Measurements from ENCODE around the gene RRN3. TPM values are rescaled to one million over a fixed set of nuclear protein-coding genes. Genes with fewer than 3 reads are reported as not detected.
A peak's percentile ranks its signal among the peaks of the same experiment; 100 is the strongest.
"Not testable (repeated sequence)": the region's sequence is repeated elsewhere in the genome, so short reads cannot be mapped to it uniquely, and the experiment has no call there.

RRN3 gene
- total and polyA plus RNA-seq, 5 donors from 2014 or later = 21.6 to 31.3 (median 28.0) TPM

GRCh38 chr16:15031586-15031985, 62.5 kb downstream of the RRN3 start:
- DNase-seq (no peak), ATAC-seq (ENCODE audit: low read depth in 2 of 2) (no peak)
- H3K27ac Mint-ChIP-seq = peak overlapping the region in 2 of 3 donors; percentile 20 to 48
- H3K4me1 Mint-ChIP-seq = peaks cover 0 to 18% (median 1%) of the 10 kb centered on the region in 4 donors
- H3K9me3 ChIP-seq (ENCODE audit: control insufficient read depth in 2 of 2, low read length in 2 of 2) = no peaks in the 10 kb centered on the region
- no peaks in the 10 kb centered on the region for H3K27me3 ChIP-seq (ENCODE audit: control insufficient read depth, insufficient read depth, low read length)
- H3K4me3 ChIP-seq (ENCODE audit: low read depth, low read length) = no peak overlapping the region
- H3K27me3 Mint-ChIP-seq = no peaks in the 10 kb centered on the region
- no peaks in the 10 kb centered on the region for H3K4me1 ChIP-seq (ENCODE audit: control insufficient read depth, insufficient read depth, low read length, poor library complexity, severe bottlenecking)
- peaks cover 59% of the 10 kb centered on the region for H3K36me3 ChIP-seq (ENCODE audit: control insufficient read depth, insufficient read depth, low read length)
- H3K27ac ChIP-seq (ENCODE audit: insufficient read depth, low read length, poor library complexity, severe bottlenecking) = no peak overlapping the region
- no peaks in the 10 kb centered on the region for H3K9me3 Mint-ChIP-seq
- no peak overlapping the region for H3K4me3 Mint-ChIP-seq
- peaks cover 54% of the 10 kb centered on the region for H3K36me3 Mint-ChIP-seq

GRCh38 chr16:15031179-15031578, 62.9 kb downstream of the RRN3 start:
- no peak overlapping the region for H3K4me3 ChIP-seq (ENCODE audit: low read depth, low read length)
- peaks cover 50% of the 10 kb centered on the region for H3K36me3 Mint-ChIP-seq
- no peak for ATAC-seq (ENCODE audit: low read depth in 2 of 2)
- H3K27me3 ChIP-seq (ENCODE audit: control insufficient read depth, insufficient read depth, low read length) = no peaks in the 10 kb centered on the region
- H3K27ac ChIP-seq (ENCODE audit: insufficient read depth, low read length, poor library complexity, severe bottlenecking) = no peak overlapping the region
- H3K4me3 Mint-ChIP-seq = no peak overlapping the region
- H3K9me3 ChIP-seq (ENCODE audit: control insufficient read depth in 2 of 2, low read length in 2 of 2) = no peaks in the 10 kb centered on the region
- H3K36me3 ChIP-seq (ENCODE audit: control insufficient read depth, insufficient read depth, low read length) = peaks cover 57% of the 10 kb centered on the region
- H3K27ac Mint-ChIP-seq = peak overlapping the region in 2 of 3 donors; percentile 20 to 48
- H3K4me1 Mint-ChIP-seq = peaks cover 0 to 18% (median 1%) of the 10 kb centered on the region in 4 donors
- no peaks in the 10 kb centered on the region for H3K9me3 Mint-ChIP-seq
- H3K27me3 Mint-ChIP-seq = no peaks in the 10 kb centered on the region
- H3K4me1 ChIP-seq (ENCODE audit: control insufficient read depth, insufficient read depth, low read length, poor library complexity, severe bottlenecking) = no peaks in the 10 kb centered on the region
- no peak for DNase-seq

- H3K27ac Mint-ChIP-seq; ATAC-seq (ENCODE audit: low read depth in 2 of 2); H3K27ac ChIP-seq (ENCODE audit: insufficient read depth, low read length, poor library complexity, severe bottlenecking); H3K4me1 ChIP-seq (ENCODE audit: control insufficient read depth, insufficient read depth, low read length, poor library complexity, severe bottlenecking); H3K9me3 Mint-ChIP-seq; H3K27me3 ChIP-seq (ENCODE audit: control insufficient read depth, insufficient read depth, low read length); H3K4me3 Mint-ChIP-seq; H3K27me3 Mint-ChIP-seq; H3K9me3 ChIP-seq (ENCODE audit: control insufficient read depth in 2 of 2, low read length in 2 of 2); DNase-seq; H3K4me3 ChIP-seq (ENCODE audit: low read depth, low read length): not testable (repeated sequence)
- Mint-ChIP-seq H3K36me3 (peaks cover 52% of the 10 kb centered on the region), H3K4me1 (peaks cover 0 to 18% (median 1%) of the 10 kb centered on the region in 4 donors)
- H3K36me3 ChIP-seq (ENCODE audit: control insufficient read depth, insufficient read depth, low read length) = peaks cover 44% of the 10 kb centered on the region
Measured at GRCh38 chr16:15029749-15030148, 64.3 kb downstream of the RRN3 start.

- Mint-ChIP-seq H3K27ac (peak overlapping the region in 1 of 3 donors; percentile 38), H3K4me1 (peaks cover 0 to 18% (median 2%) of the 10 kb centered on the region in 4 donors), H3K36me3 (peaks cover 55% of the 10 kb centered on the region)
- H3K27me3 Mint-ChIP-seq; H3K9me3 ChIP-seq (ENCODE audit: control insufficient read depth in 2 of 2, low read length in 2 of 2); H3K27ac ChIP-seq (ENCODE audit: insufficient read depth, low read length, poor library complexity, severe bottlenecking); ATAC-seq (ENCODE audit: low read depth in 2 of 2); H3K4me1 ChIP-seq (ENCODE audit: control insufficient read depth, insufficient read depth, low read length, poor library complexity, severe bottlenecking); H3K9me3 Mint-ChIP-seq; H3K4me3 ChIP-seq (ENCODE audit: low read depth, low read length); DNase-seq; H3K27me3 ChIP-seq (ENCODE audit: control insufficient read depth, insufficient read depth, low read length); H3K4me3 Mint-ChIP-seq: not testable (repeated sequence)
- peaks cover 41% of the 10 kb centered on the region for H3K36me3 ChIP-seq (ENCODE audit: control insufficient read depth, insufficient read depth, low read length)
Measured at GRCh38 chr16:15028801-15029698, 65.0 kb downstream of the RRN3 start.

GRCh38 chr16:15028345-15028715, 65.7 kb downstream of the RRN3 start:
- H3K4me1 Mint-ChIP-seq = peaks cover 0 to 18% (median 2%) of the 10 kb centered on the region in 4 donors
- peaks cover 58% of the 10 kb centered on the region for H3K36me3 Mint-ChIP-seq
- not testable (repeated sequence) for DNase-seq; H3K9me3 ChIP-seq (ENCODE audit: control insufficient read depth in 2 of 2, low read length in 2 of 2); H3K27me3 ChIP-seq (ENCODE audit: control insufficient read depth, insufficient read depth, low read length); H3K9me3 Mint-ChIP-seq; H3K4me1 ChIP-seq (ENCODE audit: control insufficient read depth, insufficient read depth, low read length, poor library complexity, severe bottlenecking); H3K4me3 ChIP-seq (ENCODE audit: low read depth, low read length); H3K27me3 Mint-ChIP-seq; H3K27ac ChIP-seq (ENCODE audit: insufficient read depth, low read length, poor library complexity, severe bottlenecking); ATAC-seq (ENCODE audit: low read depth in 2 of 2)
- H3K36me3 ChIP-seq (ENCODE audit: control insufficient read depth, insufficient read depth, low read length) = peaks cover 41% of the 10 kb centered on the region
- peak overlapping the region in 1 of 3 donors; percentile 74 for H3K27ac Mint-ChIP-seq
- H3K4me3 Mint-ChIP-seq = peak overlapping the region in 1 of 4 donors; percentile 43

GRCh38 chr16:15027503-15028344, 66.3 kb downstream of the RRN3 start:
- not testable (repeated sequence) for H3K27ac ChIP-seq (ENCODE audit: insufficient read depth, low read length, poor library complexity, severe bottlenecking); H3K4me3 ChIP-seq (ENCODE audit: low read depth, low read length); H3K27me3 Mint-ChIP-seq; H3K4me1 ChIP-seq (ENCODE audit: control insufficient read depth, insufficient read depth, low read length, poor library complexity, severe bottlenecking); H3K9me3 ChIP-seq (ENCODE audit: control insufficient read depth in 2 of 2, low read length in 2 of 2); ATAC-seq (ENCODE audit: low read depth in 2 of 2); H3K27me3 ChIP-seq (ENCODE audit: control insufficient read depth, insufficient read depth, low read length); DNase-seq; H3K9me3 Mint-ChIP-seq
- Mint-ChIP-seq H3K27ac (peak overlapping the region in 2 of 3 donors; percentile 51 to 74), H3K4me3 (peak overlapping the region in 1 of 4 donors; percentile 43), H3K36me3 (peaks cover 56% of the 10 kb centered on the region), H3K4me1 (peaks cover 0 to 20% (median 2%) of the 10 kb centered on the region in 4 donors)
- H3K36me3 ChIP-seq (ENCODE audit: control insufficient read depth, insufficient read depth, low read length) = peaks cover 40% of the 10 kb centered on the region

- H3K36me3 Mint-ChIP-seq = peaks cover 54% of the 10 kb centered on the region
- ATAC-seq (ENCODE audit: low read depth in 2 of 2); H3K9me3 Mint-ChIP-seq; H3K4me3 ChIP-seq (ENCODE audit: low read depth, low read length); H3K27me3 Mint-ChIP-seq; H3K27ac ChIP-seq (ENCODE audit: insufficient read depth, low read length, poor library complexity, severe bottlenecking); H3K4me3 Mint-ChIP-seq; H3K27me3 ChIP-seq (ENCODE audit: control insufficient read depth, insufficient read depth, low read length); DNase-seq; H3K4me1 ChIP-seq (ENCODE audit: control insufficient read depth, insufficient read depth, low read length, poor library complexity, severe bottlenecking); H3K9me3 ChIP-seq (ENCODE audit: control insufficient read depth in 2 of 2, low read length in 2 of 2): not testable (repeated sequence)
- H3K4me1 Mint-ChIP-seq = peaks cover 0 to 20% (median 2%) of the 10 kb centered on the region in 4 donors
- peak overlapping the region in 1 of 3 donors; percentile 30 for H3K27ac Mint-ChIP-seq
- peaks cover 37% of the 10 kb centered on the region for H3K36me3 ChIP-seq (ENCODE audit: control insufficient read depth, insufficient read depth, low read length)
Measured at GRCh38 chr16:15027051-15027450, 67.0 kb downstream of the RRN3 start.
